ENCODE results near the gene ZNF185.

GRCh38 chrX:152903589-152903988, 5.7 kb downstream of the ZNF185 start:
- TF ChIP-seq POLR2A (IDR thresholded peaks at IDR 0.05) (no peak), CTCF (IDR thresholded peaks at IDR 0.05 in 4 of 5, conservative IDR thresholded peaks at IDR 0.05 in 1 of 5) (no peak)
